Endothelial cell of umbilical vein (primary cell): ENCODE results near the gene CACHD1. TPM values are rescaled to one million over a fixed set of nuclear protein-coding genes. Genes with fewer than 3 reads are reported as not detected.

ENCODE experiments used
- BruUV-seq: library from RNA; stranded (reverse); fragments of 400-500 nt; replicated peaks from 2 replicates; lab custom pipeline; 2021; lab: Mats Ljungman, UMichigan
- CTCF ChIA-PET: fragments of 300-600, 350-600 bp; sonication (Branson Sonifier 250); formaldehyde crosslinking; loops from one replicate; lab custom pipeline; 2021; ENCODE audit warnings: antibody characterized with exemption, inconsistent platforms; lab: Charles Lee
- POLR2A ChIA-PET: fragments of 300-600, 350-600 bp; sonication (Branson Sonifier 250); formaldehyde crosslinking; loops from one replicate; lab custom pipeline; 2021; ENCODE audit warnings: antibody characterized with exemption, inconsistent platforms; lab: Charles Lee
- DNase-seq: peaks from one replicate; pipeline ENCODE4 v3.0.0-alpha.2; 2011; ENCODE audit warnings: low read depth, low spot score
- FAIRE-seq: peaks from 2 replicates; lab custom pipeline; 2011; peaks lifted over from hg19 to GRCh38; lab: Jason Lieb, UNC
- H2AFZ ChIP-seq: 2 replicates; pipeline ENCODE4 v1.6.0; 2012; ENCODE audit warnings: low read depth, low read length, control low read depth, inconsistent platforms
- H3K27ac ChIP-seq: 2 replicates; pipeline ENCODE4 v1.5.1; 2011; ENCODE audit warnings: low read depth, mild to moderate bottlenecking, control low read depth, low read length, moderate library complexity; ENCODE audit not compliant: insufficient read depth
- H3K27me3 ChIP-seq, 2 experiments: 2 replicates each; pipeline versions ENCODE4 v1.6.0 to v1.6.1; 2011; ENCODE audit warnings: low read length in 2 of 2, mixed read lengths in 1 of 2; ENCODE audit not compliant: control insufficient read depth in 2 of 2, insufficient read depth in 2 of 2
- H3K36me3 ChIP-seq, 2 experiments: 2 replicates in 1 of 2; 3 replicates in 1 of 2; pipeline ENCODE4 v1.5.1; 2011; ENCODE audit warnings: low read length in 2 of 2, mild to moderate bottlenecking in 1 of 2, moderate library complexity in 1 of 2; ENCODE audit not compliant: control insufficient read depth in 2 of 2, insufficient read depth in 2 of 2; ENCODE audit errors: extremely low read depth in 1 of 2
- H3K4me1 ChIP-seq: 3 replicates; pipeline ENCODE4 v1.5.1; 2011; ENCODE audit warnings: mild to moderate bottlenecking, low read length; ENCODE audit not compliant: control insufficient read depth, insufficient read depth; ENCODE audit errors: extremely low read depth
- H3K4me2 ChIP-seq: 2 replicates; pipeline ENCODE4 v1.6.1; 2011; ENCODE audit warnings: low read length, control low read depth, mixed read lengths; ENCODE audit not compliant: insufficient read depth
- H3K4me3 ChIP-seq, 3 experiments: fragments of 200-600 bp in 1 of 3; sonication (generic), shearing (Covaris generic) in 1 of 3; replicated peaks in 1 of 3; 2 replicates each; pipeline ENCODE4 v1.5.1; 2011 to 2016; ENCODE audit warnings: control low read depth in 3 of 3, low read length in 3 of 3, mild to moderate bottlenecking in 2 of 3, inconsistent platforms in 1 of 3, low read depth in 1 of 3, moderate library complexity in 1 of 3; ENCODE audit not compliant: insufficient read depth in 1 of 3
- H3K79me2 ChIP-seq: 2 replicates; pipeline ENCODE4 v1.6.0; 2012; ENCODE audit warnings: low read length, inconsistent platforms; ENCODE audit not compliant: control insufficient read depth, insufficient read depth
- H3K9ac ChIP-seq: replicated peaks from 2 replicates; pipeline ENCODE3; 2011; ENCODE audit warnings: low read length, control low read depth; ENCODE audit not compliant: insufficient read depth; ENCODE audit errors: extremely low read depth
- H3K9me1 ChIP-seq: replicated peaks from 3 replicates; pipeline ENCODE4 v1.6.0; 2011; ENCODE audit warnings: mild to moderate bottlenecking, low read length; ENCODE audit not compliant: control insufficient read depth, insufficient read depth; ENCODE audit errors: extremely low read depth
- H3K9me3 ChIP-seq: replicated peaks from 2 replicates; pipeline ENCODE4 v1.5.1; 2012; ENCODE audit warnings: low read length, inconsistent platforms; ENCODE audit not compliant: control insufficient read depth, insufficient read depth
- H4K20me1 ChIP-seq: replicated peaks from 2 replicates; pipeline ENCODE3; 2011; ENCODE audit warnings: mild to moderate bottlenecking, low read length; ENCODE audit not compliant: control insufficient read depth, insufficient read depth; ENCODE audit errors: extremely low read depth
- EZH2 ChIP-seq: IDR thresholded peaks from 2 replicates; pipeline ENCODE4 v1.6.1; 2012; ENCODE audit warnings: borderline replicate concordance, low read depth, mild to moderate bottlenecking, moderate library complexity, low read length, inconsistent platforms; ENCODE audit not compliant: severe bottlenecking
- FOS ChIP-seq: IDR thresholded peaks from 2 replicates; pipeline ENCODE4 v1.6.1; 2011; ENCODE audit warnings: mild to moderate bottlenecking, low read length, moderate library complexity, borderline replicate concordance; ENCODE audit not compliant: insufficient read depth
- GATA2 ChIP-seq: IDR thresholded peaks from 2 replicates; pipeline ENCODE4 v1.7.0; 2011; ENCODE audit warnings: low read depth, mild to moderate bottlenecking, moderate library complexity, mixed read lengths, low read length; ENCODE audit not compliant: insufficient read length, insufficient read depth
- JUN ChIP-seq: IDR thresholded peaks from 2 replicates; pipeline ENCODE4 v1.6.1; 2011; ENCODE audit warnings: borderline replicate concordance, low read depth; ENCODE audit not compliant: insufficient read length, insufficient read depth
- MYC ChIP-seq: IDR thresholded peaks from one replicate; pipeline ENCODE4 v1.6.1; 2011; ENCODE audit warnings: mild to moderate bottlenecking, low read depth, low read length
- POLR2A ChIP-seq: IDR thresholded peaks from 2 replicates; pipeline ENCODE4 v1.6.1; 2012; ENCODE audit warnings: low read depth, mild to moderate bottlenecking, control low read depth, low read length
- POLR2AphosphoS5 ChIP-seq: IDR thresholded peaks from 2 replicates; pipeline ENCODE4 v1.6.1; 2012; ENCODE audit warnings: low read depth, mild to moderate bottlenecking, control low read depth, low read length, moderate library complexity; ENCODE audit not compliant: insufficient read depth
- dilution Hi-C: fragments of 300-500 bp; cut with MboI; formaldehyde crosslinking; loops from one replicate; pipeline ENCODE4 v1.15.0; 2019; ENCODE audit warnings: low sequenced_read_pairs; ENCODE audit not compliant: extremely low pct_ligation_motif_present
- intact Hi-C: fragments of 100-400 bp; cut with micrococcal nuclease; formaldehyde crosslinking; loops from one replicate; pipeline ENCODE4 v1.10.0; 2022
- polyA plus RNA-seq, 4 experiments: library from polyadenylated mRNA; depleted of rRNA in 3 of 4; stranded (reverse) in 3 of 4; unstranded in 1 of 4; fragments of >200 nt; gene quantifications; 2 replicates each; pipeline versions ENCODE4 v1.2.1 to v1.2.3, GENCODE V29; 2011 to 2012; ENCODE audit warnings: missing spikeins in 1 of 4
- total RNA-seq: library from RNA; stranded (reverse); gene quantifications from 2 replicates; pipeline ENCODE4 v1.2.3, GENCODE V29; 2021
- TF ChIP-seq, protein P1 (sequence below): IDR thresholded peaks from 2 replicates; pipeline ENCODE4 v1.6.1; 2011; ENCODE audit not compliant: insufficient read depth, insufficient read length
- TF ChIP-seq, protein P2 (sequence below), 2 donors: IDR thresholded peaks; 1 replicate in 1 of 2; 2 replicates in 1 of 2; pipeline ENCODE4 v1.5.1; 2011; ENCODE audit warnings: low read length in 2 of 2, mild to moderate bottlenecking in 2 of 2, moderate library complexity in 2 of 2, control low read depth in 1 of 2, inconsistent platforms in 1 of 2, low read depth in 1 of 2; ENCODE audit not compliant: insufficient read depth in 1 of 2; ENCODE audit errors: extremely low read depth in 1 of 2

Gene CACHD1
- total and polyA plus RNA-seq, 2 donors (not counting 3 experiments of a cell fraction or from before 2014, with no cell fraction given): 3.6 to 9.3 TPM

DNA sequence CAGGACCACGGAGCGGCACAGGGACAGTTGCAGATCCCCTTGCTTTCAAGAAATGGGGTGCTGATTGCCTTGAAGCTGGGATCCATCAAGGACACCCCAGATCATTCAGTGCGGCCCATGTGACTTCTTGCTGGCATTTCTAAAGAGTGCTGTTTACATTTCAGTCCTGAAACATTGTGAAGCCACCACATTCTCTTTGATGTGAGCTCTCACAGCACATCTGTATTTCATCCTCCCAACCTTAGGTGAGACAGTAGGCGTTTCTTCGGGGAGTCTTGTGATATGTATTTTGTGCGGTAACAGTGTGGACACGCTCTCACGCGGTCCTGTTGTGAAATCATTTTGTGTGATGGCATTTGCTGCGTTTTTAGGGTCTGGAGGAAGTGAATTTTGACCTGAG, 57.2 kb downstream of the CACHD1 start:
- Histone ChIP-seq H3K9ac (no peak overlapping the region), H3K9me3 (no peaks in the 10 kb centered on the region), H3K9me1 (no peaks in the 10 kb centered on the region), H3K4me1 (no peaks in the 10 kb centered on the region), H3K4me3 (no peak overlapping the region), H3K27me3 (no peaks in the 10 kb centered on the region), H3K4me2 (no peak overlapping the region), H3K79me2 (no peaks in the 10 kb centered on the region), H4K20me1 (no peaks in the 10 kb centered on the region), H3K27ac (no peak overlapping the region), H3K36me3 (no peaks in the 10 kb centered on the region), H2AFZ (no peak overlapping the region)
- DNase-seq (no peak), FAIRE-seq (no peak)
- no TSS peak for BruUV-seq
- TF ChIP-seq GATA2 (no peak), FOS (no peak), POLR2A (no peak), MYC (no peak), POLR2AphosphoS5 (no peak), EZH2 (no peak), JUN (no peak)
- TF ChIP-seq, protein P1, sequence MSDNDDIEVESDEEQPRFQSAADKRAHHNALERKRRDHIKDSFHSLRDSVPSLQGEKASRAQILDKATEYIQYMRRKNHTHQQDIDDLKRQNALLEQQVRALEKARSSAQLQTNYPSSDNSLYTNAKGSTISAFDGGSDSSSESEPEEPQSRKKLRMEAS: no peak
- TF ChIP-seq, protein P2, sequence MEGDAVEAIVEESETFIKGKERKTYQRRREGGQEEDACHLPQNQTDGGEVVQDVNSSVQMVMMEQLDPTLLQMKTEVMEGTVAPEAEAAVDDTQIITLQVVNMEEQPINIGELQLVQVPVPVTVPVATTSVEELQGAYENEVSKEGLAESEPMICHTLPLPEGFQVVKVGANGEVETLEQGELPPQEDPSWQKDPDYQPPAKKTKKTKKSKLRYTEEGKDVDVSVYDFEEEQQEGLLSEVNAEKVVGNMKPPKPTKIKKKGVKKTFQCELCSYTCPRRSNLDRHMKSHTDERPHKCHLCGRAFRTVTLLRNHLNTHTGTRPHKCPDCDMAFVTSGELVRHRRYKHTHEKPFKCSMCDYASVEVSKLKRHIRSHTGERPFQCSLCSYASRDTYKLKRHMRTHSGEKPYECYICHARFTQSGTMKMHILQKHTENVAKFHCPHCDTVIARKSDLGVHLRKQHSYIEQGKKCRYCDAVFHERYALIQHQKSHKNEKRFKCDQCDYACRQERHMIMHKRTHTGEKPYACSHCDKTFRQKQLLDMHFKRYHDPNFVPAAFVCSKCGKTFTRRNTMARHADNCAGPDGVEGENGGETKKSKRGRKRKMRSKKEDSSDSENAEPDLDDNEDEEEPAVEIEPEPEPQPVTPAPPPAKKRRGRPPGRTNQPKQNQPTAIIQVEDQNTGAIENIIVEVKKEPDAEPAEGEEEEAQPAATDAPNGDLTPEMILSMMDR (IDR thresholded peaks at IDR 0.05; ENCODE audit: extremely low read depth in 1 of 2, insufficient read depth in 1 of 2, low read depth in 1 of 2, low read length in 2 of 2): no peak
- ChIA-PET POLR2A (no interaction called here), CTCF (no interaction called here)
- dilution Hi-C loops (no loop called here), intact Hi-C loops (no loop called here)
